Measurements from ENCODE around the gene CTNND1.

Gene CTNND1

GRCh38 chr11:57776577-57777210 is 15.1 kb downstream of the CTNND1 start:
- Histone ChIP-seq H3K36me3 (ENCODE audit: control insufficient read depth, insufficient read depth, low read length) (no peaks in the 10 kb centered on the region), H3K4me3 (ENCODE audit: low read length) (no peak overlapping the region), H3K27ac (ENCODE audit: low read length) (no peak overlapping the region), H3K27me3 (ENCODE audit: control insufficient read depth, insufficient read depth, low read length) (no peaks in the 10 kb centered on the region), H3K9me3 (ENCODE audit: control insufficient read depth, insufficient read depth, low read length) (no peaks in the 10 kb centered on the region), H3K4me1 (ENCODE audit: control insufficient read depth, insufficient read depth, low read length) (peaks cover 12% of the 10 kb centered on the region; the same call in 1 of the 2 replicates)
- DNase-seq (ENCODE audit: low read depth, low spot score): no peak
- no CpG with 5 or more reads among the region's 2 CpGs for WGBS (ENCODE audit: insufficient coverage, insufficient read length)

DNA sequence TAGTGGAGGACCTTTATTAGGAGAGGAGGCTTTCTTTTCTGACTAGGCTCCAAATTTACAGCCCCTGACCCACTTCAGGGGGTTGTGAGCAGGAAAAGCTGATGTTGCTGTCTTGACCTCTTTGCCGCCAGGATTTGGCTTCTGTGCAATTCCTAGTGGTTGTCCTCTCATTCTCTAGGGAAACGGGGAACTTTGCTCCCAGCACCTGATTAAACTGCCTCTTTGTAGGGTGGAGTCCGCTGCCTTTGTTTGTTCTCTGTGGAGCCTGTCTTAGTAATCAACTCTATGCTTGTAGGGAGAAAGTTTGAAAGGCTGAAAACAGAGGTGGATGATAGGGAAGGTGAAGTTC is 16.3 kb downstream of the CTNND1 start:
- Histone ChIP-seq H3K4me3 (ENCODE audit: low read length) (no peak overlapping the region), H3K4me1 (ENCODE audit: control insufficient read depth, insufficient read depth, low read length) (peaks cover 12% of the 10 kb centered on the region; the same call in 1 of the 2 replicates), H3K27ac (ENCODE audit: low read length) (peak overlapping the region; percentile 26), H3K36me3 (ENCODE audit: control insufficient read depth, insufficient read depth, low read length) (no peaks in the 10 kb centered on the region), H3K9me3 (ENCODE audit: control insufficient read depth, insufficient read depth, low read length) (no peaks in the 10 kb centered on the region), H3K27me3 (ENCODE audit: control insufficient read depth, insufficient read depth, low read length) (no peaks in the 10 kb centered on the region)
- no CpG with 5 or more reads among the region's 3 CpGs for WGBS (ENCODE audit: insufficient coverage, insufficient read length)
- DNase-seq (ENCODE audit: low read depth, low spot score): no peak

DNA sequence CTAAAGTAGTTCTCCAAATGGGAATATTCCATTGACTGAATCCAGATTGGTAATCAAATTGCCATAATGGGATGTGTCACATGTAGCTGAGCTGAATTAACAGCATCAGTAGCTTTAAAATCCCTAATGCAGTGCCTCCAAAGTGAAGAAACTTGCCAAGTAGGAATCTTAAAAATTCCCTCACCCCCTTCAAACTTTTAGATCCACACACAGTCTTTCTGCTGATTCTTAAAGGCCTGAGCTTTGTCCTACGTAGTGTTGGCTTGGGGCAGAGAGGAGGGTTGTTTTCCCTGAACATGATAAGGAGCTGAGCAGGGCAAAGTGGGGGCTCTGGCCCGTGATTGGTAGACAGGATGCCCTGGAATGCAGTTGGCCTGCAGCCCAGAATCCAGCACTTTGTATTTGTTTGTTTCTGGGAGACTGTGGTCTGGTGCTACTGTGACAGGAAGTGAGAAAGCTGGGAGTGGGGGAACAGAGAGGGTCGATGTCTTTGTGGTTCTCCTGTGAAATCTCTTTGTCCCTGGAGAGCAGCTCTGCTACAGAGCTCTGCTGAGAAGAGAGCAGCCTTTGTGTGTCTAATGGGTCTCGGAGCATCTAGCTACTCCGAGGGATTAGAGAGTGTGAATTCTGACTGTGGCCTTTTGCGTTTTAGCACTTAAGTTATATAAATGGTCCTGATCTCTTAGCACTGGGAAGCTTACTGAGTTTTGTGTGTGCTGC is 16.9 kb downstream of the CTNND1 start:
- H3K27ac ChIP-seq (ENCODE audit: low read length): peak overlapping the region; percentile 26
- no peaks in the 10 kb centered on the region for H3K36me3 ChIP-seq (ENCODE audit: control insufficient read depth, insufficient read depth, low read length)
- peaks cover 12% of the 10 kb centered on the region; the same call in 1 of the 2 replicates for H3K4me1 ChIP-seq (ENCODE audit: control insufficient read depth, insufficient read depth, low read length)
- no peak for DNase-seq (ENCODE audit: low read depth, low spot score)
- WGBS (ENCODE audit: insufficient coverage, insufficient read length): no CpG with 5 or more reads among the region's 6 CpGs
- no peaks in the 10 kb centered on the region for H3K27me3 ChIP-seq (ENCODE audit: control insufficient read depth, insufficient read depth, low read length)
- no peaks in the 10 kb centered on the region for H3K9me3 ChIP-seq (ENCODE audit: control insufficient read depth, insufficient read depth, low read length)
- H3K4me3 ChIP-seq (ENCODE audit: low read length): no peak overlapping the region

GRCh38 chr11:57779276-57779675 is 17.7 kb downstream of the CTNND1 start:
- no peaks in the 10 kb centered on the region for H3K27me3 ChIP-seq (ENCODE audit: control insufficient read depth, insufficient read depth, low read length)
- no peaks in the 10 kb centered on the region for H3K36me3 ChIP-seq (ENCODE audit: control insufficient read depth, insufficient read depth, low read length)
- WGBS (ENCODE audit: insufficient coverage, insufficient read length): no CpG with 5 or more reads among the region's 1 CpG
- H3K4me3 ChIP-seq (ENCODE audit: low read length): no peak overlapping the region
- no peaks in the 10 kb centered on the region for H3K9me3 ChIP-seq (ENCODE audit: control insufficient read depth, insufficient read depth, low read length)
- no peak for DNase-seq (ENCODE audit: low read depth, low spot score)
- no peak overlapping the region for H3K27ac ChIP-seq (ENCODE audit: low read length)
- peaks cover 12% of the 10 kb centered on the region; the same call in 1 of the 2 replicates for H3K4me1 ChIP-seq (ENCODE audit: control insufficient read depth, insufficient read depth, low read length)

GRCh38 chr11:57781529-57781943 is 19.9 kb downstream of the CTNND1 start:
- Histone ChIP-seq H3K4me3 (ENCODE audit: low read length) (no peak overlapping the region), H3K27me3 (ENCODE audit: control insufficient read depth, insufficient read depth, low read length) (no peaks in the 10 kb centered on the region), H3K9me3 (ENCODE audit: control insufficient read depth, insufficient read depth, low read length) (no peaks in the 10 kb centered on the region), H3K27ac (ENCODE audit: low read length) (peak overlapping the region; percentile 83), H3K36me3 (ENCODE audit: control insufficient read depth, insufficient read depth, low read length) (no peaks in the 10 kb centered on the region), H3K4me1 (ENCODE audit: control insufficient read depth, insufficient read depth, low read length) (peaks cover 9% of the 10 kb centered on the region; the same call in 1 of the 2 replicates)
- DNase-seq (ENCODE audit: low read depth, low spot score): no peak
- WGBS (ENCODE audit: insufficient coverage, insufficient read length): no CpG with 5 or more reads among the region's 3 CpGs

- WGBS (ENCODE audit: insufficient coverage, insufficient read length): no CpG with 5 or more reads among the region's 2 CpGs
- DNase-seq (ENCODE audit: low read depth, low spot score): no peak
- H3K9me3 ChIP-seq (ENCODE audit: control insufficient read depth, insufficient read depth, low read length): no peaks in the 10 kb centered on the region
- H3K27me3 ChIP-seq (ENCODE audit: control insufficient read depth, insufficient read depth, low read length): no peaks in the 10 kb centered on the region
- H3K27ac ChIP-seq (ENCODE audit: low read length): no peak overlapping the region
- peaks cover 7% of the 10 kb centered on the region for H3K4me1 ChIP-seq (ENCODE audit: control insufficient read depth, insufficient read depth, low read length)
- H3K36me3 ChIP-seq (ENCODE audit: control insufficient read depth, insufficient read depth, low read length): no peaks in the 10 kb centered on the region
- no peak overlapping the region for H3K4me3 ChIP-seq (ENCODE audit: low read length)
Observed at GRCh38 chr11:57785072-57785471, 23.5 kb downstream of the CTNND1 start.

- Histone ChIP-seq H3K9me3 (ENCODE audit: control insufficient read depth, insufficient read depth, low read length) (no peaks in the 10 kb centered on the region), H3K27ac (ENCODE audit: low read length) (no peak overlapping the region), H3K27me3 (ENCODE audit: control insufficient read depth, insufficient read depth, low read length) (no peaks in the 10 kb centered on the region), H3K4me1 (ENCODE audit: control insufficient read depth, insufficient read depth, low read length) (peaks cover 5% of the 10 kb centered on the region), H3K36me3 (ENCODE audit: control insufficient read depth, insufficient read depth, low read length) (no peaks in the 10 kb centered on the region), H3K4me3 (ENCODE audit: low read length) (no peak overlapping the region)
- no CpG with 5 or more reads among the region's 4 CpGs for WGBS (ENCODE audit: insufficient coverage, insufficient read length)
- no peak for DNase-seq (ENCODE audit: low read depth, low spot score)
Observed at GRCh38 chr11:57786436-57786835, 24.8 kb downstream of the CTNND1 start.

DNA sequence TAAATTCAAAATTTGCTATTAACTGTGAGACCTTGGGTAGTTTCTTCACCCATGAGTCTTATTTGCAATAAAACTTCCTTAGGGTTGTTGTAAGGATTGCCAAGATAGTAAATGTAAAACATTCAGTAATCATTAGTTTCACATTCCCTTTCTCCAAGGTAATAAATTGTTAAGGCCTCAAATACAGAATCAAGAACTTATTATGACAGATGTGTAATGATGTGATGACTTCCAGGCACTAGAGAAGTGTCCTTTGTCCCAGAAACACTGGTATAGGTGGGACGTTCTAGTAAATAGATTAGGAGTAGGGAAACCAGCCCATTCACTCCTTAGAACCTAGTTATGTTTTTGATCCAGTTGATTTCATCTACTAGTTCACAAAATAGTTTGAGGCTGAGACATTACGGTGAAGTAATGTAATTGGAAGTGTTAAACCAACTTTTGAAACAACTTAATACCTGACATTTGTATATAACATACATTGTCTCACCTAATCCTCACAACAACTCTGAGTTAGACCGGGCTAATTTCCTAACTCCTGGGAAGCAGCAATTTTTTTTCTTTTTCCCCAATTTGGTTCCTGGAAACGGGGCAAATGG is 25.5 kb downstream of the CTNND1 start:
- no CpG with 5 or more reads among the region's 4 CpGs for WGBS (ENCODE audit: insufficient coverage, insufficient read length)
- DNase-seq (ENCODE audit: low read depth, low spot score): no peak
- no peaks in the 10 kb centered on the region for H3K9me3 ChIP-seq (ENCODE audit: control insufficient read depth, insufficient read depth, low read length)
- no peak overlapping the region for H3K27ac ChIP-seq (ENCODE audit: low read length)
- no peak overlapping the region for H3K4me3 ChIP-seq (ENCODE audit: low read length)
- H3K27me3 ChIP-seq (ENCODE audit: control insufficient read depth, insufficient read depth, low read length): no peaks in the 10 kb centered on the region
- no peaks in the 10 kb centered on the region for H3K36me3 ChIP-seq (ENCODE audit: control insufficient read depth, insufficient read depth, low read length)
- H3K4me1 ChIP-seq (ENCODE audit: control insufficient read depth, insufficient read depth, low read length): peaks cover 5% of the 10 kb centered on the region

DNA sequence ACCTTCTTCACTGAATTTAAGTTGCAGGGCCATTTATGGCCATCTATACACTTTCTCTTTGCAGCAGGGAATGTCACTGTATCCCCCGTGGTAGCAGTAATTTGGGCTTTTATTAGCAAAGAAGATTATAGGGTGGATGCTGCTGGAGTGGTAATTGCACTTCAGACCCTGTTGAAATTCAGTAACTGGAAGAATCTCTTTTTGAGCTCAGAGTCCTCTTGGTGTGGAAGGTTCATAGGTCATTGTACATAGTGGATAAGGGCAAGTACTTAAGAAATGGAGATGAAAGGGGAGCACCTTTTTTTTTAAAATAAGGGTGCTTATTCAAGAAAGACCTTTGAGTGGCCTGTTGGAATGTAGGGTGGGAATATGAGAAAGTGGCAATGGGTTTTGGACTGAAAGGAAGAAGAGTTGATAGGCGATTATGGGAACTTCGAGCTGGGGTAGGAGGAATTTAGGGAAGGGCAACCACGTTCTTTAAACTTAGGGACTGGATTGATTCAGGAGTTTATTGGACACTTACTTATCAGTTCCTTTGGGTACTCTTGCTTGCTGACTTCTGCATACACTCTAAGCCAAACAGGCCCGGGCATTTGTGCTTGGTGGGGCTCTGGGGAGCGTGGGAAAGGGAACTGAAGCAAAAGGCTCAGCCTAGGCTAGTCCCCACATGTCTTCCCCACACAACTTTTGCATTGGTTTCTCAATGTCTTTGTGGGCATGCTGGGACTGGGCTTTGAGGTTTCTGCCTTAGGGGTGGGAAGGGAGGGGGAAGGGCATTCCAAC is 26.5 kb downstream of the CTNND1 start:
- peaks cover 5% of the 10 kb centered on the region for H3K4me1 ChIP-seq (ENCODE audit: control insufficient read depth, insufficient read depth, low read length)
- no CpG with 5 or more reads among the region's 6 CpGs for WGBS (ENCODE audit: insufficient coverage, insufficient read length)
- no peak overlapping the region for H3K4me3 ChIP-seq (ENCODE audit: low read length)
- no peaks in the 10 kb centered on the region for H3K9me3 ChIP-seq (ENCODE audit: control insufficient read depth, insufficient read depth, low read length)
- no peaks in the 10 kb centered on the region for H3K27me3 ChIP-seq (ENCODE audit: control insufficient read depth, insufficient read depth, low read length)
- H3K36me3 ChIP-seq (ENCODE audit: control insufficient read depth, insufficient read depth, low read length): no peaks in the 10 kb centered on the region
- no peak for DNase-seq (ENCODE audit: low read depth, low spot score)
- no peak overlapping the region for H3K27ac ChIP-seq (ENCODE audit: low read length)

DNA sequence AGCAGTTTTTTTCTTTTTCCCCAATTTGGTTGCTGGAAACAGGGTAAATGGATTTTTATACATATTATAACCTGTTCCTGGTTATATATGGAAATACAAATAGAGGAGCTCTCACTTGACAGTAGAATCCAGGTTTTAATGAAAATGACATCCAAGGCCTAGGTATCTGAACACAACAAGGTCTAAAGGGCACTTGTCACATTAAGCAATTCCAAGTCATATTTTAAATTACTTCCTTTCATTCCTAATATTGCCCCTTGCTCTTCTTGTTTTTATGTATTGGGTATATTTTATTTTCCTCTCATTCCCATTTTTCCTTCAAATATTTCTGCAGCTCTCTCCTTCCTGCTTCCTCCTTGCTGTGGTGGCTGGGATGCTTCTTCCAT is 27.1 kb downstream of the CTNND1 start:
- no peak for DNase-seq (ENCODE audit: low read depth, low spot score)
- H3K9me3 ChIP-seq (ENCODE audit: control insufficient read depth, insufficient read depth, low read length): no peaks in the 10 kb centered on the region
- peaks cover 5% of the 10 kb centered on the region for H3K4me1 ChIP-seq (ENCODE audit: control insufficient read depth, insufficient read depth, low read length)
- H3K36me3 ChIP-seq (ENCODE audit: control insufficient read depth, insufficient read depth, low read length): no peaks in the 10 kb centered on the region
- no peak overlapping the region for H3K27ac ChIP-seq (ENCODE audit: low read length)
- no peaks in the 10 kb centered on the region for H3K27me3 ChIP-seq (ENCODE audit: control insufficient read depth, insufficient read depth, low read length)
- no peak overlapping the region for H3K4me3 ChIP-seq (ENCODE audit: low read length)
